Measurements from ENCODE around the gene UBD. TPM values are rescaled to one million over a fixed set of nuclear protein-coding genes. Genes with fewer than 3 reads are reported as not detected.
A peak's percentile ranks its signal among the peaks of the same experiment; 100 is the strongest.

The UBD gene
- total RNA-seq, 5 donors from 2014 or later (not counting 1 experiment from before 2014, with no cell fraction given) = 0.32 TPM; not detected in 4

DNA sequence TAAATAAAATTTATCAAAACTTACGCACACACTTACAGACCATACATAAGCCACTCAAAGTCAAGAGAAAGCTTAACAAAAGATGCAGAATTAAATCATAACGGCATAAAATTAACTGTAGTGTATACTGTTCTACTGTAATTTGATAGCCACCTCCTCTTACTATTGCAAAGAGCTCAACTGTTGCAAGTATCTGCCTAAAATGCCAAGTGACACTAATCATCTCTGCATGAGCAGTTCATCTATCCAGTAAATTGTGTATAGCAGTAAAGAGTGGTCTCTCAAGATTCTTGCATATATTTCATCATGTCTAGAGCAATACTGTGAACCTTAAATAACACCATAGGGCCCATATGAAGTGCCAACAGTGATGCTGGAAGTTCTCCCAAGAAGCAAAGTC, 37.7 kb upstream of the UBD start:
- Histone ChIP-seq H3K27me3 (replicated peaks in 1 of 2; ENCODE audit: control insufficient read depth in 2 of 2, extremely low read depth in 1 of 2, insufficient read depth in 2 of 2, low read length in 1 of 2) (peaks cover 2 to 10% of the 10 kb centered on the region in 2 experiments), H3K4me3 (ENCODE audit: control insufficient read depth in 1 of 2, extremely low read depth in 1 of 2, low read length in 1 of 2) (no peak overlapping the region), H3K27ac (ENCODE audit: low read length) (no peak overlapping the region), H3K4me1 (ENCODE audit: control insufficient read depth in 1 of 2, extremely low read depth in 1 of 2, insufficient read depth in 2 of 2, low read length in 2 of 2) (no peaks in the 10 kb centered on the region), H3K9me3 (no peaks in the 10 kb centered on the region), H3K36me3 (ENCODE audit: control insufficient read depth in 2 of 2, extremely low read depth in 1 of 2, insufficient read depth in 1 of 2, low read length in 1 of 2) (no peaks in the 10 kb centered on the region)
- no CpG with 5 or more reads among the region's 2 CpGs for WGBS (ENCODE audit: insufficient coverage)
- ATAC-seq (replicated peaks in 1 of 4) = no peak
- ChIA-PET CTCF (no interaction called here), POLR2A (no interaction called here)
- Mint-ChIP-seq H3K4me3 (no peak overlapping the region), H3K9me3 (no peaks in the 10 kb centered on the region), H3K4me1 (no peaks in the 10 kb centered on the region), H3K36me3 (no peaks in the 10 kb centered on the region), H3K27ac (no peak overlapping the region), H3K27me3 (peaks cover 0 to 15% of the 10 kb centered on the region in 2 donors)
- DNase-seq = no peak

DNA sequence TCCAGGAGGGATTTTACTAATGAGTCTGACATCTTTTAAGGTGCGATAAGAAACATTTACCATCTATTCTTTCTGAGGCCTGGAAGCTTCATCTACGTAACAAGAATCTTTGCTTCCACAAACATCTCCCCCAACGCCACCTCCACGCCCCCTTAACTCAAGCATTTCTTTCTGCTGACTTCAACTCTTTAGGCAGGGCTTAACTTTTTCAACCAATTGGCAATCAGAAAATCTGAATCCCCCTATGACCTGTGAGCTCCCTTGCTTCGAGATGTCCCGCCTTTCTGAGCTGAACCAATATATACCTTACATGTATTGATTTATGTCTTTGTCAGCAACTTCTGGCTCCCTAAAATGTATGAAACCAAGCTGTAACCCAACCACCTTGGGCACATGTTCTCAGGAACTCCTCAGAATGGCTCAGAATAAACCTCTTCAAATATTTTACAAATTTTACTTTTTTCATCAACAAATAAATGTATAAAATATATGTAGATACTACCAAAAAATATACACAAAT, 36.9 kb upstream of the UBD start:
- ChIA-PET POLR2A (no interaction called here), CTCF (no interaction called here)
- no peaks in the 10 kb centered on the region for H3K36me3 Mint-ChIP-seq
- Histone ChIP-seq H3K9me3 (no peaks in the 10 kb centered on the region), H3K4me3 (ENCODE audit: control insufficient read depth in 1 of 2, extremely low read depth in 1 of 2, low read length in 1 of 2) (no peak overlapping the region), H3K4me1 (ENCODE audit: control insufficient read depth in 1 of 2, extremely low read depth in 1 of 2, insufficient read depth in 2 of 2, low read length in 2 of 2) (no peaks in the 10 kb centered on the region), H3K27ac (ENCODE audit: low read length) (no peak overlapping the region), H3K36me3 (ENCODE audit: control insufficient read depth in 2 of 2, extremely low read depth in 1 of 2, insufficient read depth in 1 of 2, low read length in 1 of 2) (no peaks in the 10 kb centered on the region), H3K27me3 (replicated peaks in 1 of 2; ENCODE audit: control insufficient read depth in 2 of 2, extremely low read depth in 1 of 2, insufficient read depth in 2 of 2, low read length in 1 of 2) (peaks cover 2 to 11% of the 10 kb centered on the region in 2 experiments)
- H3K27ac Mint-ChIP-seq = no peak overlapping the region
- no peaks in the 10 kb centered on the region for H3K9me3 Mint-ChIP-seq
- DNase-seq (no peak), ATAC-seq (replicated peaks in 1 of 4) (no peak)
- no peak overlapping the region for H3K4me3 Mint-ChIP-seq
- 93% methylated on average over 5 of the region's 6 CpGs for WGBS (ENCODE audit: insufficient coverage)
- no peaks in the 10 kb centered on the region for H3K4me1 Mint-ChIP-seq
- peaks cover under 1 to 17% of the 10 kb centered on the region in 2 donors for H3K27me3 Mint-ChIP-seq

DNA sequence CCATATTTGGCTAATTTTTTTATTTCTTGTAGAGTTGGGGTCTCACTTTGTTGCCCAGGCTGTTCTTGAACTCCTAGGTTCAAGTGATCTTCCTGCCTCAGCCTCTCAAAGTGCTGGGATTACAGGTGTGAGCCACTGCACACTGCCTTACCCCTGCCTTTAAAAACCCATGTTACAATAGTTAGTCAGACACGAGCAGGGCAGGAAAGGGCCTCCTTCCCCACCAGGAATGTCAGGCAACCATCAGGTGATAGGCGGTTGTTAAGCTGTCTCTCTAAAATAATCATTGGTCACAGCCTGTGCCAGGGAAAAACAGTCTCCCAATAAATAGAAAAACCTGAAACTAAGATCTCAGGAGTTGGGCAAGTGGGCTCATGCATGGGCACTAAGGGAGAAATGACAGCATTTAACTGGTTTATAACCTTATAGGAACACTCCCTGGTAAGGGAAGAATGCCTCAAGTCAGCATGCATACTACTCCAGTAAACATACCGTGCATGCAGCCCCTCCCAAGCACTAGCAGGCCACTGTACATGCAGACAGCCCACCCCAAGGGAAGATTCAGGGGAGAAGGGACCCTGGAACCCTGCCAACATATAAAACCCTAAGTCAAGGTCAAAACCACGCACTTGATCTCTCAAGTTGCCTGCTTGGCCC, 33.8 kb upstream of the UBD start:
- Histone ChIP-seq H3K36me3 (ENCODE audit: control insufficient read depth in 2 of 2, extremely low read depth in 1 of 2, insufficient read depth in 1 of 2, low read length in 1 of 2) (no peaks in the 10 kb centered on the region), H3K27ac (ENCODE audit: low read length) (no peak overlapping the region), H3K4me1 (ENCODE audit: control insufficient read depth in 1 of 2, extremely low read depth in 1 of 2, insufficient read depth in 2 of 2, low read length in 2 of 2) (no peaks in the 10 kb centered on the region), H3K9me3 (no peaks in the 10 kb centered on the region), H3K27me3 (replicated peaks in 1 of 2; ENCODE audit: control insufficient read depth in 2 of 2, extremely low read depth in 1 of 2, insufficient read depth in 2 of 2, low read length in 1 of 2) (peaks cover 2 to 14% of the 10 kb centered on the region in 2 experiments), H3K4me3 (ENCODE audit: control insufficient read depth in 1 of 2, extremely low read depth in 1 of 2, low read length in 1 of 2) (no peak overlapping the region)
- H3K4me3 Mint-ChIP-seq = no peak overlapping the region
- H3K36me3 Mint-ChIP-seq = no peaks in the 10 kb centered on the region
- 24% methylated on average over 3 of the region's 4 CpGs for WGBS (ENCODE audit: insufficient coverage)
- ATAC-seq (replicated peaks in 1 of 4) (no peak), DNase-seq (no peak)
- H3K9me3 Mint-ChIP-seq = no peaks in the 10 kb centered on the region
- ChIA-PET CTCF (no interaction called here), POLR2A (no interaction called here)
- H3K27me3 Mint-ChIP-seq = peaks cover 7 to 36% of the 10 kb centered on the region in 2 donors
- no peaks in the 10 kb centered on the region for H3K4me1 Mint-ChIP-seq
- no peak overlapping the region for H3K27ac Mint-ChIP-seq

DNA sequence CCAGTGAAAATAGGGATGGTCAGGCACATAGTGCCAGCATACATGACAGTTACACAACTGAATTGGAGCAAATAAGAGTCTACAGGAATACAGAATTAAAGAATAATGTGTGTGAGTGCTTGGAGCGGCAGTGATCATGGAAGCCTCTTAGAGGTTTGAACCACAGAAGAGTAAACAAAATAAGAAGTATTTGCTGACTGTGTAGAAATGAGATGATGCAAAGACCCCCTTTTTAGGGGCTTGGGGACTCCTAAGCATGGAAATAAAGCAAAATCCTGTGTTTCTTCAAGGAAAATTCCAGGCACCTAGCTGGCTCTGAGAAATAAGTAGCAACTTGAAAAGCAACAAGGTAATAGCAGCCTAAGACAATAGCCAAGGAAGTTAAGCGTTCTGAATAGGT, 32.1 kb upstream of the UBD start:
- Histone ChIP-seq H3K27me3 (replicated peaks in 1 of 2; ENCODE audit: control insufficient read depth in 2 of 2, extremely low read depth in 1 of 2, insufficient read depth in 2 of 2, low read length in 1 of 2) (peaks cover 2 to 20% of the 10 kb centered on the region in 2 experiments), H3K4me1 (ENCODE audit: control insufficient read depth in 1 of 2, extremely low read depth in 1 of 2, insufficient read depth in 2 of 2, low read length in 2 of 2) (no peaks in the 10 kb centered on the region), H3K9me3 (no peaks in the 10 kb centered on the region), H3K36me3 (ENCODE audit: control insufficient read depth in 2 of 2, extremely low read depth in 1 of 2, insufficient read depth in 1 of 2, low read length in 1 of 2) (no peaks in the 10 kb centered on the region), H3K27ac (ENCODE audit: low read length) (no peak overlapping the region), H3K4me3 (ENCODE audit: control insufficient read depth in 1 of 2, extremely low read depth in 1 of 2, low read length in 1 of 2) (no peak overlapping the region)
- Mint-ChIP-seq H3K9me3 (no peaks in the 10 kb centered on the region), H3K4me3 (no peak overlapping the region), H3K4me1 (no peaks in the 10 kb centered on the region), H3K27ac (no peak overlapping the region), H3K27me3 (peaks cover 18 to 50% of the 10 kb centered on the region in 2 donors), H3K36me3 (no peaks in the 10 kb centered on the region)
- ChIA-PET CTCF (no interaction called here), POLR2A (no interaction called here)
- 96% methylated on average over 2 of the region's 2 CpGs for WGBS (ENCODE audit: insufficient coverage)
- ATAC-seq (replicated peaks in 1 of 4) (no peak), DNase-seq (no peak)

DNA sequence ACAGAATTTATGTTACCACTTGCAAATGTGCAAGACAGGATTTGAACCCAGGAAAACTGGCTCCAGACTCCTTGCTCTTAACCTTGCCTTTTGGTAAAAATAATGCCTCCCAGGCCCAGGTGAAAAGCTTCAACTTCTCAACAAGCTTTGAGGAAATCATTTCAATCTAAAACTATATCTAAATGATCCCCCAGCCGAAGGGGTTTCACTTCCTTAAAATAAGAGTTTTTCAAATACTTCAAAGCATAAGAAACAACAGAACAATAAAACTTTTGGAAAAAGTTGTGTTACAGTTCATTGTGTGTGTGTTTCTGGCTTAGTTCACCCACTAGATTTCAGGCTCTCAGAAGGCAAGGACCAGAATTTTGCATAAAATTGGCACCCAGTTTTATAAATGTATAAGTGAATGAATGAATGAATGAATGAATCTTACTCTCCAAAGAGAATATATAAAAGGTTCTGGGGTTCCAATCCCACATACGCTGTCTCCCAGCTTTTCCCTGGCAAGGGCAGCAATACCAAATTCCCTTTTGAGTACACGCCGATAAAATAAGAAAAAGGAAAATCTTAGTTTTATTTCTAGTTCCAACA, 30.8 kb upstream of the UBD start:
- Histone ChIP-seq H3K4me1 (ENCODE audit: control insufficient read depth in 1 of 2, extremely low read depth in 1 of 2, insufficient read depth in 2 of 2, low read length in 2 of 2) (no peaks in the 10 kb centered on the region), H3K27me3 (replicated peaks in 1 of 2; ENCODE audit: control insufficient read depth in 2 of 2, extremely low read depth in 1 of 2, insufficient read depth in 2 of 2, low read length in 1 of 2) (peaks cover 3 to 17% of the 10 kb centered on the region in 2 experiments), H3K27ac (ENCODE audit: low read length) (no peak overlapping the region), H3K36me3 (ENCODE audit: control insufficient read depth in 2 of 2, extremely low read depth in 1 of 2, insufficient read depth in 1 of 2, low read length in 1 of 2) (no peaks in the 10 kb centered on the region), H3K9me3 (no peaks in the 10 kb centered on the region), H3K4me3 (ENCODE audit: control insufficient read depth in 1 of 2, extremely low read depth in 1 of 2, low read length in 1 of 2) (no peak overlapping the region)
- H3K4me3 Mint-ChIP-seq = no peak overlapping the region
- H3K36me3 Mint-ChIP-seq = no peaks in the 10 kb centered on the region
- ChIA-PET CTCF (interaction anchor here in 1 of 2 donors (0.9 kb wide), 1 partner anchor 36 kb away, joined by 3 read pairs; no protein-coding TSS in a partner anchor), POLR2A (no interaction called here)
- ATAC-seq (replicated peaks in 1 of 4) (no peak), DNase-seq (no peak)
- H3K27ac Mint-ChIP-seq = no peak overlapping the region
- no peaks in the 10 kb centered on the region for H3K9me3 Mint-ChIP-seq
- H3K4me1 Mint-ChIP-seq = no peaks in the 10 kb centered on the region
- H3K27me3 Mint-ChIP-seq = peaks cover 25 to 58% of the 10 kb centered on the region in 2 donors
- 100% methylated on average over 2 of the region's 4 CpGs for WGBS (ENCODE audit: insufficient coverage)

DNA sequence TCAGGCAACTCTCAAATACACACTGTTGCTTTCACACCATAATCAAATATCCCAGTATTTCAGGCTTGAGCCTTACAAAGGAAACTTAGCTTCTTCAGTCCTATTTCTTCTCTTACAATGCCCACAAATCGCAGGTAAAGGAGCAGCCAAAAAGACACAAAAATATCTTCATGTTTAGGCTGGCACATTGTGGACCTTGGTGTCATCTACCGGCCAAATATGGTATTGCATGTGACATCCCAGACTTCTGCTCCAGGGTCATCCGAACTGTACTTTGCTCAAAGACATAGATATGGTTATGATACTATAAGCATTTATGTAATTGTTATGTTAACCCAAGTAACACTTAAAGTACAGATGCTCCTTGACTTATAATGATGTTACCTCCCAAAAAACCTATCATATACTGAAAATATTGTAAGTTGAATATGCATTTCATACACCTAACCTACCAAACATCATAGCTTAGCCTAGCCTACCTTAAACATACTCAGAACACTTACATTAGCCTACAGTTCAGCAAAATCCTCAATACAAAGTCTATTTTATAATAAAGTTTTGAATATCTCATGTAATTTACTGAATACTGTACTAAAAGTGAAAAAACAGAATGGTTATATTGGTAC, 30.0 kb upstream of the UBD start:
- no peak overlapping the region for H3K4me3 ChIP-seq (ENCODE audit: control insufficient read depth in 1 of 2, extremely low read depth in 1 of 2, low read length in 1 of 2)
- H3K4me1 ChIP-seq (ENCODE audit: control insufficient read depth in 1 of 2, extremely low read depth in 1 of 2, insufficient read depth in 2 of 2, low read length in 2 of 2) = no peaks in the 10 kb centered on the region
- 29% methylated on average over 1 of the region's 3 CpGs for WGBS (ENCODE audit: insufficient coverage)
- ATAC-seq (replicated peaks in 1 of 4) (peak; percentile 55 to 65 (median 62)), DNase-seq (peak in 31 of 35 experiments; percentile 5 to 76 (median 33))
- ChIA-PET CTCF (interaction anchor here (0.9 to 1.1 kb wide), 2 partner anchors 37 to 904 kb away, joined by 3 read pairs; no protein-coding TSS in a partner anchor), POLR2A (no interaction called here)
- H3K4me3 Mint-ChIP-seq = no peak overlapping the region
- H3K4me1 Mint-ChIP-seq = no peaks in the 10 kb centered on the region
- H3K27ac ChIP-seq (ENCODE audit: low read length) = no peak overlapping the region
- no peaks in the 10 kb centered on the region for H3K9me3 Mint-ChIP-seq
- H3K36me3 Mint-ChIP-seq = no peaks in the 10 kb centered on the region
- no peaks in the 10 kb centered on the region for H3K9me3 ChIP-seq
- H3K27me3 Mint-ChIP-seq = peaks cover 31 to 52% of the 10 kb centered on the region in 2 donors
- H3K27ac Mint-ChIP-seq = no peak overlapping the region
- peaks cover 2 to 16% of the 10 kb centered on the region in 2 experiments for H3K27me3 ChIP-seq (replicated peaks in 1 of 2; ENCODE audit: control insufficient read depth in 2 of 2, extremely low read depth in 1 of 2, insufficient read depth in 2 of 2, low read length in 1 of 2)
- no peaks in the 10 kb centered on the region for H3K36me3 ChIP-seq (ENCODE audit: control insufficient read depth in 2 of 2, extremely low read depth in 1 of 2, insufficient read depth in 1 of 2, low read length in 1 of 2)

All from T-cell (primary cell).